ENCODE data around the gene ITGA8.
"Not testable (repeated sequence)": the region's sequence is repeated elsewhere in the genome, so short reads cannot be mapped to it uniquely, and the experiment has no call there.

Gene ITGA8

DNA sequence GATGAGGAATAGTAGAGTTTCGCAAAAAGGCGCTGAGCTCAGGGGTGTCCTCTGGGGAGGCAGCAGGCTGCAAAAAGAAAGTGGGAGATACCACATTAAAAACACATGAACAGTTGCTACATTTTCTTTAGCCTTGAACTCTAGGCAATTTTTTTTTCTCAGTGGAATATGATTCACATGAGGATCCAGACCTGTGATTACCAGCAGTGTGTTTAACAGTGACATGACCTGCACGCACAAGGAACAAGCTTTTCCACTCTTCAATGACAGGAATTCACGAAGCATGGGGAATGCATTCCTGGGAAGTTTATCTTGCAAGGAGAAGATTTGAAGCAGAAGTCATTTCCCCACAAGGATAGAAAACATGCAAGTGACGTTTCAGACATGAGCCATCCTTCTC, 161.6 kb downstream of the ITGA8 start:
- Histone ChIP-seq H3K27ac (no peak overlapping the region), H3K4me1 (ENCODE audit: control insufficient read depth in 1 of 2, insufficient read depth in 1 of 2, low read depth in 1 of 2, low read length in 1 of 2) (no peaks in the 10 kb centered on the region), H3K36me3 (no peaks in the 10 kb centered on the region), H3K27me3 (peaks cover 5% of the 10 kb centered on the region), H3K9me3 (no peaks in the 10 kb centered on the region), H3K4me3 (ENCODE audit: low read depth in 1 of 2, low read length in 1 of 2) (no peak overlapping the region)
- TF ChIP-seq, protein P1, sequence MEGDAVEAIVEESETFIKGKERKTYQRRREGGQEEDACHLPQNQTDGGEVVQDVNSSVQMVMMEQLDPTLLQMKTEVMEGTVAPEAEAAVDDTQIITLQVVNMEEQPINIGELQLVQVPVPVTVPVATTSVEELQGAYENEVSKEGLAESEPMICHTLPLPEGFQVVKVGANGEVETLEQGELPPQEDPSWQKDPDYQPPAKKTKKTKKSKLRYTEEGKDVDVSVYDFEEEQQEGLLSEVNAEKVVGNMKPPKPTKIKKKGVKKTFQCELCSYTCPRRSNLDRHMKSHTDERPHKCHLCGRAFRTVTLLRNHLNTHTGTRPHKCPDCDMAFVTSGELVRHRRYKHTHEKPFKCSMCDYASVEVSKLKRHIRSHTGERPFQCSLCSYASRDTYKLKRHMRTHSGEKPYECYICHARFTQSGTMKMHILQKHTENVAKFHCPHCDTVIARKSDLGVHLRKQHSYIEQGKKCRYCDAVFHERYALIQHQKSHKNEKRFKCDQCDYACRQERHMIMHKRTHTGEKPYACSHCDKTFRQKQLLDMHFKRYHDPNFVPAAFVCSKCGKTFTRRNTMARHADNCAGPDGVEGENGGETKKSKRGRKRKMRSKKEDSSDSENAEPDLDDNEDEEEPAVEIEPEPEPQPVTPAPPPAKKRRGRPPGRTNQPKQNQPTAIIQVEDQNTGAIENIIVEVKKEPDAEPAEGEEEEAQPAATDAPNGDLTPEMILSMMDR (IDR thresholded peaks at IDR 0.05) = no peak

DNA sequence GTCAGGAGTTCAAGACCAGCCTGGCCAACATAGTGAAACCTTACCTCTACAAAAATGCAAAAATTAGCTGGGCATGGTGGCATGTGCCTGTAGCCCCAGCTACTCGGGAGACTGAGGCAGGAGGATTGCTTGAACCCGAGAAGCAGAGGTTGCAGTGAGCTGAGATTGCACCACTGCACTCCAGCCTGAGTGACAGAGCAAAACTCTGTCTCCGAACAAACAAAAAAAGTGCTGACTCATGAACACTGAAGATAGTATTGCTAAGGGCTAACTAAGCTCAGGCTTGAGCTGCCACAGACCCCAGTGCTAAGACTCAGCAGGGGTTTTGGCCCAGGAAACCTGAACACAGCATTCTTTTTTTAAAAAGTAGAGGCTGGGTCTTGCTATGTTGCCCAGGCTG, 162.6 kb downstream of the ITGA8 start:
- H3K27ac ChIP-seq = not testable (repeated sequence)

DNA sequence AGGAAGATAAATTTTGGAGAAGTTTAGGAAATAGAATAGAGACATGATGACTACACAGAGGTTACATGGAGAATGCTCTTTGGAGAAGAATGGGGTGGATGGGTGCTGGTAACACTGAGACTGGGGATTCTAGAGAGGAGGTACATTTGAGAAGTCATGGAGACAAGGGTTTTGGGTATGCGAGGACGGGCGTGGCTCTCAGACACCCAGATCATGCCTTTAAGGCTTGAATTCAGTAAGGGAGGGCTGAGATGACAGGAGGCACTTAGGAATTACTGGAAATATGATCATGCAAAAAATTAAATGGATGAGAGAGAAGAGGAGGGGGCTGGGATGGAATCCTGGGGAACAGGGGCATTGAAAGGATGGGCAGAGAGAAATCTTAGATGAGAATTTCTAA, 168.8 kb downstream of the ITGA8 start:
- no peaks in the 10 kb centered on the region for H3K27me3 ChIP-seq
- H3K27ac ChIP-seq = no peak overlapping the region

More for the DNA sequence above, 162.6 kb downstream of the ITGA8 start:
- not testable (repeated sequence) for H3K27me3 ChIP-seq; H3K4me3 ChIP-seq (ENCODE audit: low read depth in 1 of 2, low read length in 1 of 2); H3K36me3 ChIP-seq; H3K4me1 ChIP-seq (ENCODE audit: control insufficient read depth in 1 of 2, insufficient read depth in 1 of 2, low read depth in 1 of 2, low read length in 1 of 2); H3K9me3 ChIP-seq

DNA sequence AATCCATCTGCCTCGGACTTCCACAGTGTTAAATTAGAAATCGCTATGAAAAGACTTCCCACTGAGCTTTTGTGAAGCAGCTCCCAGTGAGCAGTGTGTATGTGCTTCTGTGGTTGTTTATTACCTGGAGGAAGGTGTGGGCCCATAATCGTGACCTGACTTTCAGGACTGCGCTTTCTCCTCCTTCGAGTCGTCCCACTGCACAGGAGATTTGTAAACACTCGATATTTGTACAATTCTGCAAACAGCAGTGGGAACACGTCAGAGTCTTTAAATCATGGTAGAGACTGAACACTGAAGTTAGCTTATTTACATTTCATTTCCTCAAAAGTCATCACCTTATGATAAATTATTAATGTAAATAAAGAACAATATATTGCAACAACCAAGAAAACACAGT, 171.4 kb downstream of the ITGA8 start:
- no peak overlapping the region for H3K27ac ChIP-seq
- TF ChIP-seq, protein P1 (IDR thresholded peaks at IDR 0.05) = no peak

More for the DNA sequence above, 168.8 kb downstream of the ITGA8 start:
- H3K36me3 ChIP-seq = no peaks in the 10 kb centered on the region
- no peak overlapping the region for H3K4me3 ChIP-seq (ENCODE audit: low read depth in 1 of 2, low read length in 1 of 2)
- TF ChIP-seq, protein P1 (IDR thresholded peaks at IDR 0.05) = no peak
- no peaks in the 10 kb centered on the region for H3K4me1 ChIP-seq (ENCODE audit: control insufficient read depth in 1 of 2, insufficient read depth in 1 of 2, low read depth in 1 of 2, low read length in 1 of 2)
- no peaks in the 10 kb centered on the region for H3K9me3 ChIP-seq

DNA sequence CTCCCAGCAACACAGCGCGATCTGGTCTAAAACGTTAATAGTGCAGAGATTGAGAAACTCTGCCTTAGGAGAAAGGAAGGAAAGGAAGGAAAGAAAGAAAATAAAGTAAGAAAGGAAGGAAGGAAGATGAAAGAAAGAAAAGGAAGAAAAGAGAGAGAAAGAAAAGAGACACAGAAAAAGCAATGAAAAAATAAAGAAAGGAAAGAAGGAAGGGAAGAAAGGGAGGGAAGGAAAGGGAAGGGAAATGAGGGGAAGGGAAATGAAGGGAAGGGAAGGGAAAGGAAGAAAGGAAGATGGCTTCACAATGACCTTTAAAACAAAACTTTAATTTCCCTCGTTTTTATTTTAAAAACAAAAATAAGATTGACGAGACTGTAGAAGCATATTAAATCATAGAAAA, 173.1 kb downstream of the ITGA8 start:
- no peaks in the 10 kb centered on the region for H3K36me3 ChIP-seq
- no peaks in the 10 kb centered on the region for H3K4me1 ChIP-seq (ENCODE audit: control insufficient read depth in 1 of 2, insufficient read depth in 1 of 2, low read depth in 1 of 2, low read length in 1 of 2)
- no peaks in the 10 kb centered on the region for H3K27me3 ChIP-seq
- no peak overlapping the region for H3K4me3 ChIP-seq (ENCODE audit: low read depth in 1 of 2, low read length in 1 of 2)
- TF ChIP-seq, protein P1 (IDR thresholded peaks at IDR 0.05) = no peak
- H3K27ac ChIP-seq = no peak overlapping the region
- H3K9me3 ChIP-seq = no peaks in the 10 kb centered on the region

More for the DNA sequence above, 171.4 kb downstream of the ITGA8 start:
- no peaks in the 10 kb centered on the region for H3K27me3 ChIP-seq
- no peak overlapping the region for H3K4me3 ChIP-seq (ENCODE audit: low read depth in 1 of 2, low read length in 1 of 2)
- H3K9me3 ChIP-seq = no peaks in the 10 kb centered on the region
- no peaks in the 10 kb centered on the region for H3K4me1 ChIP-seq (ENCODE audit: control insufficient read depth in 1 of 2, insufficient read depth in 1 of 2, low read depth in 1 of 2, low read length in 1 of 2)
- H3K36me3 ChIP-seq = no peaks in the 10 kb centered on the region

DNA sequence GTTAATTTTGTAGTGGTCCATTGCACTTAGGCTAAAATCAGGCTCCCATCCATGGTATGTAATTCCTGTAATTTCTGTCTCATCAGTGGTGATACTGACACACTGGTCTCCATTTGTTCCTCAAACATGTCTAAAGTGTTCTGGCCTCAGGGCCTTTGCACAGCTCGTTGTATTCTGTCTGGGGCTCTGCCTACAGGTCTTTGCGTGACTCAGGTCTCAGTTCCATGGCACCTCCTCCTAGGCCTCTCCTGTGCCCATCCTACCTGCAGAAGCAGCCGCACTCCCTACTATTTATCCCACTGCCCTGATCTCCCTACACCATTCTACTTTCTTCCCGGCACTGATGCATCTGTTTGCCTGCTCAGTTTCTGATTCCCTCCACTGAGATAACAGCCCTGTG, 173.8 kb downstream of the ITGA8 start:
- Histone ChIP-seq H3K27me3 (no peaks in the 10 kb centered on the region), H3K4me1 (ENCODE audit: control insufficient read depth in 1 of 2, insufficient read depth in 1 of 2, low read depth in 1 of 2, low read length in 1 of 2) (no peaks in the 10 kb centered on the region), H3K36me3 (no peaks in the 10 kb centered on the region), H3K4me3 (ENCODE audit: low read depth in 1 of 2, low read length in 1 of 2) (no peak overlapping the region), H3K9me3 (no peaks in the 10 kb centered on the region), H3K27ac (no peak overlapping the region)
- TF ChIP-seq, protein P1 (IDR thresholded peaks at IDR 0.05) = no peak

Data from neutrophil (primary cell).